Midbrain (tissue), 1 donor: ENCODE measurements around the gene ZNF428.
"Not testable (repeated sequence)": the region's sequence is repeated elsewhere in the genome, so short reads cannot be mapped to it uniquely, and the experiment has no call there.

Experiments used
- DNase-seq: peaks from one replicate; lab custom pipeline; 2025; lab: John Stamatoyannopoulos, UW

The ZNF428 gene

GRCh38 chr19:43619262-43620060 lies at the start of gene ZNF428:
ZNF428 (minus strand) TSS chr19:43619629; CDS start chr19:43614304, 5,325 bp downstream.
- peak; percentile 96 for DNase-seq

DNA sequence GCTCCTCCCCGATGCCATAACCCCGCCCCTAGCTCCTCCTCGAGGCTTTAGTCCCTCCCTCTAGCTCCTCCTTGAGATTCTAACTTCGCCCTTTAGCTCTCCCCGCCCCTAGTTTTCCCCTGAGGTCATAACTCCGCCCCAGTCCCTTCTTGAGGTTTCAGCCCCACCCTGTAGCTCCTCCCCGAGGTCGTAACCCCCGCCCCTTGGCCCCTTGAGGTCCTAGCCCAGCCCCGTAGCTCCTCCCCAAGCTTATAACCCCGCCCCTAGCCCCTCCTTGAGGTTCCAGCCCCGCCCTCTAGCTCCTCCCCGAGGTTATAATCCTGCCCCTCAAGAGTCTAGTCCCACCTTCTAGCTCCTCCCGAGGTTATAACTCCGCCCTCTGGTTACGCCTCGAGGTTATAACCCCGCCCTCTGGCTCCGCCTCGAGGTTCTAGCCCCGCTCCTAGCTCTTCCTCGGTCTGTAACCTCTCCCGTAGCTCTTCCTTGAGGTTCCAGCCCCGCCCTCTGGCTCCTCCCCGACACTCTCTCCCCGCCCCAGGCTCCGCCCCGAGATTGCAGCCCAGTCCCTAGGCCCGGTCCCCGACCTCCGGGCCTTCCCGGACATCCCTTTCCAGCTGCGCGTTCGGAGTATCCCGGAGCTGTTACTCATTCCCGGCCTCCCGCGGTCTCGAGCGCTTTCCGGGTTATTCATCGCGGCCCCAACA lies 49.1 kb upstream of the ZNF428 start:
- peak; percentile 99 for DNase-seq

GRCh38 chr19:43667876-43668405 lies 48.5 kb upstream of the ZNF428 start:
- DNase-seq, result no peak

DNA sequence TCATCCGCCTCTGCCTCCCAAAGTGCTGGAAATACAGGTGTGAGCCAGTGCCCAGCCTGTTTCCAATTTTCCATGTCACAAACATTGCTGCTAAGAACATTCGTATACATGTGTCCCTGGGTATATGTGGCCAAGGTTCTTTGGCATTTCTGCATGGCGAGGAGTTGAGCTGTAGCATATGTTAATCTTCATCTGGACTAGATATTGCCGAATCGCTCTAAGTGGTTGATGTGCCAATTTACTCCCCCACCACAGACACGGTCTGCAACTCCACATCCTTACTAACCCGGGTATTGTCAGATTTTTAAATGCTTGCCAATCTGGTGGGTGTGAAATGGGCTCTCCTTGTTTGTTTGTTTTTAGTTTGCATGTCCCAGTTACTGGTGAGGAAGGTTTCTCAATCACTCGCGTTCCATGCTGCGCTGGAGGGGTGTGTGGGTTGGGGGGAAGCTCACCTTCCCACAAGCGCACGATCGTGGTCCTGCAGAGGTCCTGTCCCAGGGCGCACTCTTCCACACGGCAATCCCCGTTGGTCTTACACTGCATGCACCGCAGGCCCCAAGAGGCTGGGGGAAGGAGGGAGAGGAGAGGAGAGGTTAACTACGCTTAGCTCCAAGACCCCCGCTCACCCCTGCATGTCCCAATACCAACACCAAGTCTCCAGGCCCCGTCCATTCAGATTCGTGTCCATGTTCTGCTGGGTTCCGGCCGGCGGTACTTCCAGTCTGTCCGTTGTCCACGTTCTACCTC lies 47.9 kb upstream of the ZNF428 start:
- DNase-seq, result no peak

DNA sequence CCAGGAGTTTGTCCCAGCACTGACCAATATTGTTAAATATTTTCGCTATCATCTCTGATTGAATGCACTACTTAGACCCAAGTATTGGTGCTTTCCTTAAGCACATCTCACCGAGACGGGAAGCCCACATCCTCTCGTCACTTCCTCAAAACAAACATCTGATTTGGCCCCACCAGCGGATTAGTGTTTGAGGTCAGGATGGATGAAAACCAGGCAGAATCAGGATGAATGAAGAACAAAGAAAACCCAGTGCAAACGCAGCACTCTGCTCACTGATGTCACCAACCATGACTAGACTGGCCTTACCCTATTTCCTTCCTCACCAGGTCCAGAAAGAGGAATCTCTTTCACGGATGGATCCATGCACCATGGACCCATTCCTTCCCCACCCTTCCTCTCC lies 44.6 kb upstream of the ZNF428 start:
- no peak for DNase-seq

DNA sequence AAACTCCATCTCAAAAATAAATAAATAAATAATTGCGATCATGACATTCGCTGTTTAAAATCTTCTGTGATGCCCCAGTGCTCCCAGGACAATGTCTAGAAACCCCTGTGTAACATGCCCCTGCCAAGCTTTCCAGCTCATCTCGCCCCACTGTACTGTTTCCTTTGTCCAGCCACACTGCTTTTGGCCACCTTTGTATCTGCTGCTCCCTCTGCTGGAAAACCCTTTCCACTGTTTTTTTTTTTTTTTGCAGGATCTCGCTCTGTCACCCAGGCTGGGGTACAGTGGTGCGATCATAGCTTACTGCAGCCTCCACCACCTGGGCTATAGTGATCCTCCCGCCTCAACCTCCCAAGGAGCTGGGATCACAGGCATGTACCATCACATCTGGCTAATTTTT lies 43.1 kb upstream of the ZNF428 start:
- DNase-seq, result peak; percentile 10

GRCh38 chr19:43660971-43661360 lies 41.5 kb upstream of the ZNF428 start:
- peak; percentile 24 for DNase-seq

DNA sequence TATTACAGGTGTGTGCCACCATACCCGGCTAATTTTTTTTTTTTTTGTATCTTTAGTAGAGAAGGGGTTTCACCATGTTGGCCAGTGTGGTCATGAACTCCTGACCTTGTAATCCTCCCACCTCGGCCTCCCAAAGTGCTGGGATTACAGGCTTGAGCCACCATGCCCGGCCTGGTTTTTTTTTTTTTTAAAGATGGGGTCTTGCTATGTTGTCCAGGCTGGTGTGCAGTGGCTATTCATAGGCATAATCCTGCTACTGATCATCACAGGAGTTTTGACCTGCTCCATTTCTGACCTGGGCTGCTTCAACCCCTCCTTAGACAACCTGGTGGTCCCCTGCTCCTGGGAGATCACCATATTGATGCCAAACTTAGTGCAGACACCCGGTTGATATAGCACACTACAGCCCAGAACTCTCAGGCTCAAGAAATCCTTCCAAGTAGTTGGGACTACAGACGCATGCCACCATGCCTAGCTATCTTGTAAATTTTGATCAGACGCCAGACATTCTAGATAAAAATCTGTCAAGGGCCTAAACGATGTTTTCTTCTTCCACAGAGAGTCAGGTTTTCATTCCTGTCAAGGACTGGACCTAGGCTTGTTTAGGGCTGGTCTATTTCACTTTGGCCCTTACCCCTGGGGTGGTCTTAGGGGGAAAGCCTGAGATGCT lies 41.0 kb upstream of the ZNF428 start:
- DNase-seq, result no peak

DNA sequence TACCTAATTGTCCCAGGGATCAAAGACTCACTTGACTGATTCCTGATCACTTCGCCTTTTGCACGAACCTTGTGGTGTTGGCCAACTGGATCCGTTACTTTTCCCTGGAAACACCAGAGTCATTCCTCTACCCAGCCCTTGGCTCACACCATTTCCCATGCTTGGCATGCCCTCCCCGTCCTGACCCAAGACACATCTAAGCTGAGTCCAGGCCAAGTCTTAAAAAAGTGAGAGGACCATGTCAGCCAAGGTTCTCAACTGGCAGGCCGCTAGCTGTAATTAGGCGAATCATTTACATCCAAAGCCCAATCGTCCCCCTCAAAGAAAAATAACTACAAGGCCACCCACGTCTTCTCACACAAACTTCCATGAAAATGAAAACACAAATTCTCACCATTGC lies 39.1 kb upstream of the ZNF428 start:
- DNase-seq, result no peak

DNA sequence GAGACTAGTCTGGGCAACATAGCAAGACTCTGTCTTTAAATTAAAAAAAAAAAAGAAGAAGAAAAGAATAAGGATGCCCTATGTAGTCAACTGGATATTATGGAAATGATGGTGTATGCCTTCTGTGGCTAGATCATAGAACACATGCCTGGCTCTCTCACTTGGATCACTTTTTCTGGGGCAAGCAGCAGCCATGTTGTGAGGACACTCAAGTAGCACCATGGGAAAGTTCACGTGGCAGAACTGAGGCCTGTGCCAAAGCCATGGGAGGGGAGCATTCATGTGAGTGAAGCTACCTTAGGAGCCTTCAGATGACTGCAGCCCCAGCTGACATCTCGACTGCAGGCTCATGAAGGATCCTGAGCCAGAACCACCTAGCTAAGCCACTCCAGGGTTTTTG lies 38.6 kb upstream of the ZNF428 start:
- DNase-seq, result no peak

DNA sequence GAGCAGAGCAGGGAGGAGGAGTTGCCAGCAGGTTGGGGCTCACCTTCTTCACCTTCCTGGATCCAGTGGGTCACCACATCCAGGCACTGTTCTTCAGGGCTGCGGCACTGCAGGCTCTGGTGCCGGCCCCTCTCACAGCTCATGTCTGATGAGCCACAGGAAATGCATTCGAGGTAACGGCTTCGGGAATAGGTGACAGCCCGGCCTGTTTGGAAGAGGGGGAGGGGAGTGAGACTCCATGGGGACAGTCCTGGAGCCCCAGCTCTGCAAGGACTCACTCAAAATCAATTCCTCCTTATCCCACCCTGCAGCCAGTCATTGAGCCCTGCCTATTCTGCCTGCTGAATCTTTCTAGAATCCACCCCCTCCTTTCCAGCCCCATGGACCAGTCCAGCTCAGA lies 37.0 kb upstream of the ZNF428 start:
- DNase-seq, result no peak

GRCh38 chr19:43652546-43652874 lies 33.1 kb upstream of the ZNF428 start:
- DNase-seq, result no peak

DNA sequence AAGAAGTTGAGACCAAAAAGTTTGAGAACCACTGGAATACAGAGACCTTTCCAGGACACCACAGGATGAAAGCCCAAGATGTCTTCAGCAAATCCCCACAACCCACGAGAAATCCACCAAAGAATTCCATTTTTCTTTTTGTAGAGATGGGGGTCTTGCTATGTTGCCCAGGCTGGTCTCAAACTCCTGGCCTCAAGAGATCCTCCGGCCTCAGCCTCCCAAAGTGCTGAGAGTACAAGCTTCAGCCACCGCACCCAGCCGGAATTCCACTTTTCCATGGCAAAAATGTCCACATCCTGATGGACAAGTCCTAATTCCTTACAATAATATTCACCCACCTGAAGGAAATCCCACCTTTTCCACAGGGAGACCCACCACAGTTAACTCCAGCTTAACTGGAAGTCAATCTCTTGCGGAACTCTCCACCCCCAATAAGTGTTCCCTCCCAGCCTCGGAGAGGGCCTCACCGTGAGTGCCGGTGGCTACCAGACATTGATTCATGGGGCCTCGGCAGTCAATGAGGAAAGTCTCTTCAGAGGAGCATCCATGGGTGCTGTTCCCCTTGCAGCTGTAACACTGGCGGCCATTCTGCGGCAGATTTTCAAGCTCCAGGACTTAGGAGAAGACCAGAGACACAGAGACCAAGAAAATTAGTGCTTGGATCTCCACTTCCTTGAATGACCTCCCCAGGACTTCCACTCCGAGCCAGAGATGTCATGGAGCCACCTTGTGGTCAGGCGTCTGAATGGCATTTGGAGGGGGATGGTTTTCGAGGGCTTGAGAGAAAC lies 32.5 kb upstream of the ZNF428 start:
- DNase-seq, result peak; percentile 81

DNA sequence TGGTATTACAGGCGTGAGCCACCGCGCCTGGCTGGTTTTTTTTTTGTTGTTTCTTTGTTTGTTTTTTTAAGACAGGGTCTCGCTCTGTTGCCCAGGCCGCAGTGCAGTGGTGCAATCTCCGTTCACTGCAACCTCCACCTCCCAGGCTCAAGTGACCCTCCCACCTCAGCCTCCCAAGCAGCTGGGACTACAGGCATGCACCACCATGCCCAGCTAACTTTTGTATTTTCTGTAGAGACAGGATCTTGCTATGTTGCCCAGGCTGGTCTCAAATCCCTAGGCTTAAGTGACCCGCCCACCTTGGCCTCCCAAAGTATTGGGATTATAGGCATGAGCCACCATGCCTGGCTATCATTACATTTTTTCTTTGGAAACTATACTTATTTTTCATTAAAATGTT lies 30.8 kb upstream of the ZNF428 start:
- DNase-seq, result not testable (repeated sequence)

GRCh38 chr19:43649514-43649913 lies 30.1 kb upstream of the ZNF428 start:
- DNase-seq, result no peak

- no peak for DNase-seq
Measured at GRCh38 chr19:43648633-43649032, 29.2 kb upstream of the ZNF428 start.

DNA sequence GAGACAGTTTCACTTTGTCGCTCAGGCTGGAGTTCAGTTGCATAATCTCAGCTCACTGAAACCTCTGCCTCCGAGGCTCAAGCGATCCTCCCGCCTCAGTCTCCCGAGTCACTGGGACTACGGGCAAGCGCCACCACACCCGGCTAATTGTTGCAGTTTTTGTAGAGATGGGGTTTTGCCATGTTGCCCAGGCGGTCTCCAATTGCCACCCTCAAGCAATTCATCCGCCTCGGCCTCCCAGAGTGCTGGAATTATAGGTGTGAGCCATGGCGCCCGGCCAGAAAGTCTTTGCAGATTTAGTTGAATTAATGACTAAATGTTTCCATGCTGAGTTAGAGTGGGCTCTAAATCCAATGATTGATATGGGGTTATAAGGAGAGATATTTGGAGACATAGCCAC lies 24.8 kb upstream of the ZNF428 start:
- DNase-seq, result no peak

DNA sequence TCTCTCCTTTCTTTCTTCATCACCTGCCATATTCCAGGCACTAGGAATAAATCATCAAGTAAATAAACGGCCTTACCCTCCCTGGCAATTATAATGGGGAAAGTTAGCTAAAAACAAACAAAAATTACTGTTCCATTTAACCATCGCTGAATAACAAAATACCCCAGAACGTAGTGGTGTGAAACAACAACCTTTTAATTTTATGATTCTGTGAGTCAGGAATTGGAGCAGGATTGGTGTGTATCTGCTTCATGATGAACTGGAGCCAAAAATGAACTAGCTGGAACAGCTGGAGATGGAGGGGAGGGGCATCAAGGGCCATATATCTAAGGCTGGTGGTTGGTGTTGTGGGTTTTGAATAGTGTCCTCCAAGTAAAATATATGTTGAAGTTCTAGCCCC lies 23.9 kb upstream of the ZNF428 start:
- DNase-seq, result no peak

GRCh38 chr19:43642531-43642930 lies 23.1 kb upstream of the ZNF428 start:
- DNase-seq, result no peak

GRCh38 chr19:43641333-43641732 lies 21.9 kb upstream of the ZNF428 start:
- no peak for DNase-seq

DNA sequence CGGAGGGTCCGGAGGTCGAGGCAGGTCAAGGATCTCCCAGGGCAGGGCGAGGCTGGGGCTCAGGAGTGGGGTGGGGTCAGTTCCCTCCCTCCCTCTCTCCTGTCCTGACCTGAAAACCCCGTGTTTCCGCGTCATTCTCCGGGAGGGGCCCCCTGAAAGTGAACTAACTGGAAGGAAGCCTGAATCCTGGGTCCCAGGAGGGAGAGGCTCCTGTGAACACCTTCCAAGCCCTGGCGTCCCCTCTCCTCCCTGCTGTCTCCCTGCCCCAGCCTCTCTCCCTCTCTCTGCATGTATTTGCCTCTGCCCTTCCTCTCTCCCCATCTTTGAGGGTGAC lies 21.0 kb upstream of the ZNF428 start:
- DNase-seq, result no peak
